ENCODE data around the gene ATF7IP2. TPM values are rescaled to one million over a fixed set of nuclear protein-coding genes. Genes with fewer than 3 reads are reported as not detected.

The ATF7IP2 gene
- total and polyA plus RNA-seq, 2 donors = 40.0 to 73.8 TPM

DNA sequence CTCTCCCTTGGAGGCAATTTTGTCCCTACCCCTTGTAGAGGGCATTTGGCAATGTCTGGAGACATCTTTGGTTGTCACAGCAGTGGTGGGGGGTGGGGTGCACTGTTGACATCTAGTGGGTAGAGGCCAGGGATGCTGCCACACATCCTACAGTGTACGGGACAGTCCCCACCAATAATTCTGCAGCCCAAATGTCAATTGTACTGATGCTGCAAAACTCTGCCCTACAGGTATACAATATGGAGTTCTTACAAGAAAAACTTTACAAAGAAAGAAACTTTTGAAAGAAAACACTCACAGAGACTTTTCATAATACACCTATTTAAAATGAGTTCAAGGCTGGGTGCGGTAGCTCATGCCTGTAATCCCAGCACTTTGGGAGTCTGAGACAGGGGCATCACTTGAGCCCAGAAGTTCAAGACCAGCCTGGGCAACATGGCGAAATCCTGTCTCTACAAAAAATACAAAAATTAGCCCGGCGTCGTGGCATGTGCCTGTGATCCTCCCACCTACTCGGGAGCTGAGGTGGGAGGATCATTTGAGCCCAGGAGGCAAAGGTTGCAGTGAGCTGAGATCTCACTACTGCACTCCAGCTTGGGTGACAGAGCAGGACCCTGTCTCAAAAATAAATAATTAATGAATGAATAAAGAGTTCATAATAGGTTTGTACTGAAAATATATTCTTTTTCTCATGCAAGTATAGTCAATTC is 135.2 kb downstream of the ATF7IP2 start:
- Histone ChIP-seq H3K4me1 (ENCODE audit: control insufficient read depth in 2 of 2, insufficient read depth in 2 of 2, low read length in 2 of 2) (no peaks in the 10 kb centered on the region), H3K9me3 (ENCODE audit: control insufficient read depth in 2 of 2, insufficient read depth in 1 of 2, low read length in 1 of 2) (no peaks in the 10 kb centered on the region), H3K27me3 (ENCODE audit: control insufficient read depth in 2 of 2, insufficient read depth in 1 of 2, low read length in 1 of 2) (no peaks in the 10 kb centered on the region), H3K27ac (ENCODE audit: low read depth in 1 of 2, low read length in 1 of 2) (no peak overlapping the region), H3K36me3 (ENCODE audit: control insufficient read depth in 2 of 2, insufficient read depth in 2 of 2, low read length in 1 of 2) (no peaks in the 10 kb centered on the region), H3K4me3 (ENCODE audit: low read length in 2 of 2) (no peak overlapping the region)
- WGBS = 84% methylated on average over 7 of the region's 7 CpGs
- no peak for DNase-seq (ENCODE audit: low read depth in 6 of 9, low spot score in 9 of 9)

DNA sequence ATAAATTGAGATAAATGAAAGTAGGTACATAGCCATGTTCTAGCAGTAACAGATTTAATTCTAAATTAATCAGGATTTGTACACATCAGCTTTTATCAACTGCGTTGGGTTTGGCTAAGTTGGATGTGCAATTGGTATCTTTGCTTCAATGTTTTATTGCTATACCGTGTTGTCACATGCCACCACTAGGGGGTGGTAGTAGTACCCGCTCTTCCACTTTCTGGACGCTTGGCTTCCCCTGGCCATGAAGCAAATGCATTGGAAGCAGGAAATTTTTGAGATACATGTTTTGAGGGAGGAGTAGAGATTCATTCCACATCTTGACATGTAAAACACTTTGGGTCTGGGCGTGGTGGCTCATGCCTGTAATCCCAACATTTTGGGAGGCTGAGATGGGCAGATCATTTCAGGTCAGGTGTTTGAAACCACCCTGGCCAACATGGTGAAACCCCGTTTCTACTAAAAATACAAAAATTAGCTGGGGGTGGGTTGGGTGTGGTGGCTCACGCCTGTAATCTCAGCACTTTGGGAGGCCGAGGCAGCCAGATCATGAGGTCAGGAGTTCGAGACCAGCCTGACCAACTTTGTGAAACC is 135.9 kb downstream of the ATF7IP2 start:
- no peaks in the 10 kb centered on the region for H3K36me3 ChIP-seq (ENCODE audit: control insufficient read depth in 2 of 2, insufficient read depth in 2 of 2, low read length in 1 of 2)
- 43% methylated on average over 9 of the region's 9 CpGs for WGBS
- no peaks in the 10 kb centered on the region for H3K9me3 ChIP-seq (ENCODE audit: control insufficient read depth in 2 of 2, insufficient read depth in 1 of 2, low read length in 1 of 2)
- no peak overlapping the region for H3K27ac ChIP-seq (ENCODE audit: low read depth in 1 of 2, low read length in 1 of 2)
- no peaks in the 10 kb centered on the region for H3K27me3 ChIP-seq (ENCODE audit: control insufficient read depth in 2 of 2, insufficient read depth in 1 of 2, low read length in 1 of 2)
- H3K4me3 ChIP-seq (ENCODE audit: low read length in 2 of 2) = no peak overlapping the region
- H3K4me1 ChIP-seq (ENCODE audit: control insufficient read depth in 2 of 2, insufficient read depth in 2 of 2, low read length in 2 of 2) = no peaks in the 10 kb centered on the region
- peak in 5 of 9 donors; percentile 23 to 50 (median 36) for DNase-seq (ENCODE audit: low read depth in 6 of 9, low spot score in 9 of 9)

DNA sequence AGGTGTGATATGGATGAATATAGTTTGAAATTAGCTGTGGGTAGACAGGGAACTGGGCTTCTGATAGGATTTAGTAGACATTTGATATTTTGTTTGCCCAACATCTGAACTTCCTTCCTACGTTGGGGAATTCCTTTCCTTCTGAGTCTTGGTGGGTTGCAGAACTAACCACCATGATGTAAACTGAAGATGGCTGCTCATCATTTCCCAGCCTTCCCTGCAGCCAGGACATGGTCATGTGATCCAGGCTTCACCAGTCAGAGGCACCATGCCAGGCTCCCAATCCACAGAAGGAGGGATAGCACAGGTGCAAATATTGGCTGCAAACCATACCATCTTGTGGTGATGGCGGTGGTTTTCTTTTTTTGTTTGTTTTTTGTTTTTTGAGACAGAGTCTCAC is 137.1 kb downstream of the ATF7IP2 start:
- WGBS = 83% methylated on average over 2 of the region's 2 CpGs
- DNase-seq (ENCODE audit: low read depth in 6 of 9, low spot score in 9 of 9) = no peak
- no peaks in the 10 kb centered on the region for H3K27me3 ChIP-seq (ENCODE audit: control insufficient read depth in 2 of 2, insufficient read depth in 1 of 2, low read length in 1 of 2)

DNA sequence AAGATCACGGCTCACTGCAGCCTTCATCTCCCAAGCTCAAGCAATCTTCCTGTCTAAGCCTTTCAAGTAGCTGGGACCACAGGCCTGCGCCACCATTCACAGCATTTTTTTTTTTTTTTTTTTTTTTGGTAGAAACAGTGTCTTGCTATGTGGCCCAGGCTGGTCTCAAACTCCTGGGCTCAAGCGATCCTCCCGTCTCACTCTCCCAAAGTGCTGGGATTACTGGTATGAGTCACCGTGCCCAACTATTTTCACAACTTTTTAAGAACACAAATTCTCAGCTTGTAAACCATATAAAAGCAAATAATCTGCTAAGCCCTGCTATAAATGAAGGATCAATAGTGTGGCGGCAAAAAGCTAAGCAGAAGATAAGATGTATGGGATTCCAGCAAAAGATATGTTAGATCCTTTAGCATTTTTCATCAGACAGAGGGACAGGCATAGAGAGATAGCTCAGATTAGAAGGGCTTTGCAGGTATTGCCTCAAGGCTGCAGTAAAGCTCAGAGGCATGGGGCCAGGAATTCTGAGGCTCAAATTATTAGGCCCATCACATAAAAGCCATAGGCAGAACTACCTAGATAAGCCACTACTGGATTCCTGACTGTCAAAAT is 139.5 kb downstream of the ATF7IP2 start:
- no peak overlapping the region for H3K4me3 ChIP-seq (ENCODE audit: low read length in 2 of 2)
- H3K36me3 ChIP-seq (ENCODE audit: control insufficient read depth in 2 of 2, insufficient read depth in 2 of 2, low read length in 1 of 2) = no peaks in the 10 kb centered on the region
- no peak for DNase-seq (ENCODE audit: low read depth in 6 of 9, low spot score in 9 of 9)
- H3K9me3 ChIP-seq (ENCODE audit: control insufficient read depth in 2 of 2, insufficient read depth in 1 of 2, low read length in 1 of 2) = no peaks in the 10 kb centered on the region
- WGBS = 96% methylated on average over 6 of the region's 6 CpGs
- H3K4me1 ChIP-seq (ENCODE audit: control insufficient read depth in 2 of 2, insufficient read depth in 2 of 2, low read length in 2 of 2) = no peaks in the 10 kb centered on the region
- H3K27me3 ChIP-seq (ENCODE audit: control insufficient read depth in 2 of 2, insufficient read depth in 1 of 2, low read length in 1 of 2) = no peaks in the 10 kb centered on the region
- H3K27ac ChIP-seq (ENCODE audit: low read depth in 1 of 2, low read length in 1 of 2) = no peak overlapping the region

More for the DNA sequence above, 137.1 kb downstream of the ATF7IP2 start:
- Histone ChIP-seq H3K36me3 (ENCODE audit: control insufficient read depth in 2 of 2, insufficient read depth in 2 of 2, low read length in 1 of 2) (no peaks in the 10 kb centered on the region), H3K27ac (ENCODE audit: low read depth in 1 of 2, low read length in 1 of 2) (no peak overlapping the region), H3K4me3 (ENCODE audit: low read length in 2 of 2) (no peak overlapping the region), H3K4me1 (ENCODE audit: control insufficient read depth in 2 of 2, insufficient read depth in 2 of 2, low read length in 2 of 2) (no peaks in the 10 kb centered on the region), H3K9me3 (ENCODE audit: control insufficient read depth in 2 of 2, insufficient read depth in 1 of 2, low read length in 1 of 2) (no peaks in the 10 kb centered on the region)

DNA sequence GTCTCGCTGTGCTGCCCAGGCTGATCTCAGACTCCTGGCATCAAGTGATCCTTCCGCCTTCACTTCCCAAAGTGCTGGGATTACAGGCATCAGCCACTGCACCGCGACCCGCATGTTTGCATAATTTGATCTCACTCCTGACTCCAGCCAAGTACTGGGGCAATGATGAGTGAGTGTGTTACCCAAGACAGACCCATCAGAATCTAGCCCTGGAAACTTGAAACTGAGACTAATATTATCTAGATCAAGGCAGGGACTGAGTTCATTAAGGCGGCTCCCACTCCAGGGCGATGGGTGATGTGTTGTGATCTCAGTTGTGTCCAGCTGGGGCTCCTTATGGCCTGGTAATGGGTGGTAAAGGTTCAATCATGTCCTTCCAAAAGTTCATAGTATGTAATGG is 141.1 kb downstream of the ATF7IP2 start:
- Histone ChIP-seq H3K27me3 (ENCODE audit: control insufficient read depth in 2 of 2, insufficient read depth in 1 of 2, low read length in 1 of 2) (no peaks in the 10 kb centered on the region), H3K4me3 (ENCODE audit: low read length in 2 of 2) (no peak overlapping the region), H3K27ac (ENCODE audit: low read depth in 1 of 2, low read length in 1 of 2) (no peak overlapping the region), H3K4me1 (ENCODE audit: control insufficient read depth in 2 of 2, insufficient read depth in 2 of 2, low read length in 2 of 2) (no peaks in the 10 kb centered on the region), H3K9me3 (ENCODE audit: control insufficient read depth in 2 of 2, insufficient read depth in 1 of 2, low read length in 1 of 2) (no peaks in the 10 kb centered on the region), H3K36me3 (ENCODE audit: control insufficient read depth in 2 of 2, insufficient read depth in 2 of 2, low read length in 1 of 2) (no peaks in the 10 kb centered on the region)
- no peak for DNase-seq (ENCODE audit: low read depth in 6 of 9, low spot score in 9 of 9)
- WGBS = 97% methylated on average over 7 of the region's 7 CpGs

DNA sequence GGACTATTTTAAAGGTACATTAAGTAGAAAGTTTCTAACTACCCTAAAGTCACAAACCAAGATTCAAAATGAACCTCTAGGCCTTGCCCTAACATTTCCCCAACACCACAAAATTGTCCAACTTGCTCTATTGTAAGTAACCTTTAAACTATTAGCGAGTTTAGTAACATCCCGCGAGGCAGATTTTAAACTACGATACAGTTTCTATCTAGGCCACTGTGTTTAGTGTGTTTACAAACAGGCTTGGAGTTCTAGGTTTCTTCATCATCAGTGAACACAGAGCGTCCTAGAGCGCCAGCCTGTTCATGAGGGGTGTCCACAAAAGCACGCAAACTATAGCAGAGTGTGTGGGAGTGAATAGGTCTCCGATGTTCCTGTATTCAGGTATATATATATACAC is 142.8 kb downstream of the ATF7IP2 start:
- no peaks in the 10 kb centered on the region for H3K36me3 ChIP-seq (ENCODE audit: control insufficient read depth in 2 of 2, insufficient read depth in 2 of 2, low read length in 1 of 2)
- no peaks in the 10 kb centered on the region for H3K27me3 ChIP-seq (ENCODE audit: control insufficient read depth in 2 of 2, insufficient read depth in 1 of 2, low read length in 1 of 2)
- 98% methylated on average over 8 of the region's 8 CpGs for WGBS
- no peak overlapping the region for H3K4me3 ChIP-seq (ENCODE audit: low read length in 2 of 2)
- H3K27ac ChIP-seq (ENCODE audit: low read depth in 1 of 2, low read length in 1 of 2) = no peak overlapping the region
- no peaks in the 10 kb centered on the region for H3K9me3 ChIP-seq (ENCODE audit: control insufficient read depth in 2 of 2, insufficient read depth in 1 of 2, low read length in 1 of 2)
- DNase-seq (ENCODE audit: low read depth in 6 of 9, low spot score in 9 of 9) = no peak
- no peaks in the 10 kb centered on the region for H3K4me1 ChIP-seq (ENCODE audit: control insufficient read depth in 2 of 2, insufficient read depth in 2 of 2, low read length in 2 of 2)

DNA sequence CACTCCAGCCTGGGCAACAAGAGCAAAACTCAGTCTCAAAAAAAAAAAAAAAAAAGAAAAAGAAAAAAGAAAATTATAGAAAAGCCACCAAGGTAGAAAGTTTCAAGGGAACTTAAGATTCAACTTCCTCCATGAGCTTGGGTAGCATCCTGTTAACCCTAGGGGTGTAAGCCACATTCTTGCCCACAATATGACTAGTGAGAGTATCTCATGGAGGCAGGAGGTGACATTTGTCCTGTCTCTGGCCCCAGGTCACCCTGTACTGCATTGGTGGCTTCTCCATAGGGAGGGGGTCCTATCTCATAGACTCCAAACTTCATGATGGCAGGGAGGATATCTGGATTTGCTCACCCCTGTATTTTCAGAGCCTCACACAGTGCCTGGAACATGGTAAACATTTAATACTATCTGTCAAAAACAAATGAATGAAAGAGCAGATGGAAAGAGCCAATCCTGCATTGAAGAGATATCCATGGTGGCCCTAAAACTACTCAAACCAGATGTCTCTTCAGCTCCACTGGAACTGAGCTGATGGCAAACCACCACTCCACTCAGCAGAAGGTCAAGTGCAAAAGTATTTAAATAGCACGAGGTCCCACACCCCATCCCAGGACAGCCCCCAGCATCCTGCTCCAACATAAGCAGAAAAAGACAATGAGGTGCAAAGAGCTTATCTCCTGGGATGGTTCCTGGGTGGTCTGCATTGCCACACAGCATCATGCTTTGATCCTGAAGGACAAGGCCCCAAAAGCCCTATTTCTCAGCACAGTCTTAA is 144.2 kb downstream of the ATF7IP2 start:
- H3K9me3 ChIP-seq (ENCODE audit: control insufficient read depth in 2 of 2, insufficient read depth in 1 of 2, low read length in 1 of 2) = no peaks in the 10 kb centered on the region
- H3K36me3 ChIP-seq (ENCODE audit: control insufficient read depth in 2 of 2, insufficient read depth in 2 of 2, low read length in 1 of 2) = no peaks in the 10 kb centered on the region
- H3K4me3 ChIP-seq (ENCODE audit: low read length in 2 of 2) = no peak overlapping the region
- H3K27me3 ChIP-seq (ENCODE audit: control insufficient read depth in 2 of 2, insufficient read depth in 1 of 2, low read length in 1 of 2) = no peaks in the 10 kb centered on the region
- no peak overlapping the region for H3K27ac ChIP-seq (ENCODE audit: low read depth in 1 of 2, low read length in 1 of 2)
- no peaks in the 10 kb centered on the region for H3K4me1 ChIP-seq (ENCODE audit: control insufficient read depth in 2 of 2, insufficient read depth in 2 of 2, low read length in 2 of 2)
- DNase-seq (ENCODE audit: low read depth in 6 of 9, low spot score in 9 of 9) = no peak
- 89% methylated on average over 1 of the region's 1 CpG for WGBS

DNA sequence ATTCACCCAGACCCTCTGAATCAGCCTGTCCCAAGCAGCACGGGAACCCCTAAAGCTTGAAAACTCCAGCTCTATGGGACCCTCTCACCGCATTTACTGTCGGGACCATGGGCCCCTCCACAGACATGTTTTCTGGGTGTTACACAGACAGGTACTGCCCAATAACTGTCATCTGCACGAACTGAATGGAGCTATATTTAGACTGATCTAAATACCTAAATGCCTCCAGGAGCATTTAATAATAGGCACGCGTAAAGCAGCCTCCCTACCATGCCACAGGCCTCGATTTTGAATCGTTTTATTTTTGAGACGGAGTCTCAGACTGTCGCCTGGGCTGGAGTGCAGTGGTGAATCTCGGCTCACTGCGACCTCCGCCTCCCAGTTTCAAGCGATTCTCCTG is 144.8 kb downstream of the ATF7IP2 start:
- WGBS = 92% methylated on average over 14 of the region's 14 CpGs
- H3K27me3 ChIP-seq (ENCODE audit: control insufficient read depth in 2 of 2, insufficient read depth in 1 of 2, low read length in 1 of 2) = no peaks in the 10 kb centered on the region
- H3K4me3 ChIP-seq (ENCODE audit: low read length in 2 of 2) = no peak overlapping the region
- DNase-seq (ENCODE audit: low read depth in 6 of 9, low spot score in 9 of 9) = no peak
- no peaks in the 10 kb centered on the region for H3K9me3 ChIP-seq (ENCODE audit: control insufficient read depth in 2 of 2, insufficient read depth in 1 of 2, low read length in 1 of 2)
- no peaks in the 10 kb centered on the region for H3K36me3 ChIP-seq (ENCODE audit: control insufficient read depth in 2 of 2, insufficient read depth in 2 of 2, low read length in 1 of 2)
- no peaks in the 10 kb centered on the region for H3K4me1 ChIP-seq (ENCODE audit: control insufficient read depth in 2 of 2, insufficient read depth in 2 of 2, low read length in 2 of 2)
- H3K27ac ChIP-seq (ENCODE audit: low read depth in 1 of 2, low read length in 1 of 2) = no peak overlapping the region

DNA sequence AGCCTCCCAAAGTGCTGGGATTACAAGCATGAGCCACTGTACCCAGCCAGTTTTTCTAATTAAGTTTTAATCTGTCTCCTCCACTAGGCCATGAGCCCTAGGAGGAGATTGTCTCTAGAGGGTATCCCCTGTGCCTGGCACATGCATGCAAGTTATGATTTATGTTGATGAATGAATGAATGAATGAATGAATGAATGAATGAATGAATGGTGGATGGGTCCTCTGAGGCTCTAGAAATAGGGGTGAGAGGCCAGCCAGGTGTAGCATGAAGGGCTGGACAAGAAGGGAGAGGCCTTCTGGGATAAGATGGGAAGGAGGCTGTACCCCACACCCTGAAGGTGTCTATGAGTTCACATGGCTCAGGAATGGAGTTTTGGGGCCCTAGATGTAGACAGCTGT is 145.7 kb downstream of the ATF7IP2 start:
- DNase-seq (ENCODE audit: low read depth in 6 of 9, low spot score in 9 of 9) = no peak
- Histone ChIP-seq H3K27me3 (ENCODE audit: control insufficient read depth in 2 of 2, insufficient read depth in 1 of 2, low read length in 1 of 2) (no peaks in the 10 kb centered on the region), H3K27ac (ENCODE audit: low read depth in 1 of 2, low read length in 1 of 2) (no peak overlapping the region), H3K4me1 (ENCODE audit: control insufficient read depth in 2 of 2, insufficient read depth in 2 of 2, low read length in 2 of 2) (no peaks in the 10 kb centered on the region), H3K36me3 (ENCODE audit: control insufficient read depth in 2 of 2, insufficient read depth in 2 of 2, low read length in 1 of 2) (no peaks in the 10 kb centered on the region), H3K9me3 (ENCODE audit: control insufficient read depth in 2 of 2, insufficient read depth in 1 of 2, low read length in 1 of 2) (no peaks in the 10 kb centered on the region), H3K4me3 (ENCODE audit: low read length in 2 of 2) (no peak overlapping the region)

Data from thymus (tissue), 11 donors.